HG03457 (cell line): ENCODE data around the gene TCF4.
A peak's percentile ranks its signal among the peaks of the same experiment; 100 is the strongest.

Experiments used
- ATAC-seq: cut with Tn5 transposase; IDR thresholded peaks from one replicate; pipeline ENCODE4 v1.9.1; 2021; ENCODE audit warnings: moderate number of reproducible peaks; ENCODE audit not compliant: unreplicated experiment

The TCF4 gene

DNA sequence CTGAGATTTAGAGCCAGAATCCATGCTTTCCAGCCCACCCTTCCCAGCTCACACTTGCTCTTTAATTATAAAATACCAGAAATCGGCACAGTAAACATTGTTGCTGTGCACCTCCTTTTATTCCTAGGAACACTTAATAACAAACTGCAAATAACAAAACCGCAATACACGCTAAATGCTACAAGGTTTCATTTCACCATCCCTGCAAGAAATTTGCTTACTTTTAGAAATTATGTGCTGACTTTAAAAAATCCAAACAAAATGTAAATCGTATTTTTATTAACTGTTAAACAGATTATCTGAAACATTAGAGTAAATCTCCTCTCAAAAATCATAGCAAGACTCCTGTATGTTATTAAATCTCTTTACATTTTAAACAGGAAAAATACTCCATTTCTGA lies 79.3 kb downstream of the TCF4 start:
- ATAC-seq: no peak

DNA sequence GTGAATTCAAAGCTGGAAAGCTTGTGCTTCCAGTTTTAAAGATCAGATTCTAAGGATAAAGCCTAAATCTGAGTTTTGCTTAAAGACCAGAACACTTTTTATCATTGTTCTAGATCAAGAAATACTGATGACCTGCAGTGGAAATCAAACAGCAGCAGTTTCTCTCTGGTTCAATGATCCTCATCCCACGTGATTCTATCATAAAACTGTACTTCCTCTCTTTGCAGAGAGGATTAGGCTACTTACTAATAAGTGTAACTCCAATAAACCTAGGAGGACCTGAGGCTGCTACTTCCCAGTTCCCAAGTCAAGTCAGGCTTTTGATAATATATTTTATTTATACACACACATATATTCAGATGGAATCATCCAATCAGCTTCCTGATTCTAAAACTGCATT lies 81.9 kb downstream of the TCF4 start:
- no peak for ATAC-seq

DNA sequence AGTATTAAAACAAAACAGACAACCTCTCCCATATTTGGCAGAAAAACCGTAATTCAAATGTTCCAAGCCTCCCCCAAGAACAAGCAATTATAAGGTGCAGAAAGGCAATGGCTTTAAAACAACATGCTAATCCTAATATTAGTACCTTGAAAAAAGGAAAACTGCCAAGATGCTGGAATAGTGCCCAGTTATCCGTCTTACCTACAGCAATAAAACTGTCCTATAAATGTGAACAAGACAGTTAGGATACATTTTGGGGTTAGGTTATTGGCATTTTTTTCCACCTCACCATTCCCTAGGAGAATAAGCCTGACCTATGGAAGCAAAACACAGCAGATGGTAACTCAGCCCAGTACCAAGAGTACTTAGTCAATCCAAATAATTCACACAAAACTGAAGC lies 83.2 kb downstream of the TCF4 start:
- ATAC-seq: no peak

DNA sequence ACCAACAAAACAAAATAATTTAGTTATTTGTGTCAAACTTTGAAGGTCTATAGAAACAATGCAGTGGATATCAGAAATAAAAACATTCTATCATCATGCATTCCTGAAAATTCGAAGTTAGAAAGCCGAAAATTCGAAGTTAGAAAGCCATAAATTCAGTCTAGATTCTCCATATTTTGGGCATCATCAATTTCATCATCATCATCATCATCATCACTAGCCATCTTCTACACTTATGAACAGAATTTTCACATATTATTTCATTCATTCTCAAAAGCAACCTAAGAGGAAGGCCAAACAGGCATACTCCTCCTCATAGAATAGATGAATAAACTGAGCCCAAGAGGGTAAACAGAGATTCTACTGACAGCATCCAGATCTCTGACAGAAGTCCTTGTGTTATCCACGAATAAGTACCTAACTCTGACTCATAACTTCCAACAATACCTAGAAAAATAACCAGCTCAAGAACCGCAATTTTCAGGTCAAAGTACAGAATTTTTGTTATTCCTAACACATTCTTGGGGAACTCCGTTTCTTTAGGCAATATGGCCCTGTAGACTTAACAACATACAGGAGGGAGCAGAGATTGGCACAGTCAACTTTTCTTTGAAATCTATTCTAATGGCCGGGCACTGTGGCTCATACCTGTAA lies 84.7 kb downstream of the TCF4 start:
- no peak for ATAC-seq

DNA sequence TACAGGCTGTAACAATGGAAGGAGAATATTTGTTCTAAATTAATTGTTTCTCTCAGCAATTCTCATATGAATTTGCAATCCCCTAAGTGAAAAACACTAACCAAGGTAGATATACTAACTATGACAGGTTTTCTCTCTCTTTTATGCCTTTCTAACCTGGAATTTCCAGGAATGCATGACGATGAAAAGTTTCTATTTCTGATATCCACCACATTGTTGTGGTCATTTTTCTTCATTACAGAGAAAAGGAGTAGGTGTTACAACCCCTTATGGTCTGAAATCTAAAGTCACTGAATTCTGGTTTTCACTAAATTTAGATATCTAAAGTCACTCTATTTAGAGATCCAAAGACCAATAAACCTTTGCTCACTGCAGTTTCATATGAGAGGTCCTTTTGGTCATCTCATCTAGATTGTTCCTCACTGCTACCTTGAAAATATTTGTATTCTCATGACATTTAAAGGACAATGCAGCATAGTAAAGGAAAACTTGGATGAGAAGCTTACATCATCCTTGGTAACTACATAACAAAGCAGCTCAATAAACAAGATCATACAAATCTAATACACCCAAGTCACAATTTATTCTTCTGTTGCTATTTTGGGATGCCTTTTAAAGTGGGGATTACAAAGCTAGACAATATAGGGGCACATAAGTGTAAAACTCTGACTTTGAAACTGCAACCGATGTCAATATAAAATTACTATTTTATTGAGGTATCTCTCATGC lies 85.8 kb downstream of the TCF4 start:
- no peak for ATAC-seq

DNA sequence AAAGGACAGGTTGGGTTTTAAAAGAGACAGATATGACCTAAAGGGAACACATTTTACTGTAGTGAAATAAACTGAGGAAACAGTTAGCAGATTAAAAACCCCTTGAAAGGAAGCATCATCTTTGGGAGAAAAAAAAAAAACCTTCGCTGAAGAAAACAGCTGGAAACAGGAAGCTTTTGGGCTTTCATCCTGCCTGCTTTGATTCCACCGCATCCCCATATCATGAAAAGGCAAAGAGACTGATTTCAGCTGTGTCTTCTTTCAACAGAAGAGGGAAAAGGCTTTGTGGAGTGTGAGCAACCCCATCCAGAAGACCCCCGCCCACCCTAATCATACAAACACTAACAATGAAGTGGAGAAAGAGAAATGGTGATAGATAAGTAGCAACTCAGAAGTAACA lies 86.4 kb downstream of the TCF4 start:
- no peak for ATAC-seq

DNA sequence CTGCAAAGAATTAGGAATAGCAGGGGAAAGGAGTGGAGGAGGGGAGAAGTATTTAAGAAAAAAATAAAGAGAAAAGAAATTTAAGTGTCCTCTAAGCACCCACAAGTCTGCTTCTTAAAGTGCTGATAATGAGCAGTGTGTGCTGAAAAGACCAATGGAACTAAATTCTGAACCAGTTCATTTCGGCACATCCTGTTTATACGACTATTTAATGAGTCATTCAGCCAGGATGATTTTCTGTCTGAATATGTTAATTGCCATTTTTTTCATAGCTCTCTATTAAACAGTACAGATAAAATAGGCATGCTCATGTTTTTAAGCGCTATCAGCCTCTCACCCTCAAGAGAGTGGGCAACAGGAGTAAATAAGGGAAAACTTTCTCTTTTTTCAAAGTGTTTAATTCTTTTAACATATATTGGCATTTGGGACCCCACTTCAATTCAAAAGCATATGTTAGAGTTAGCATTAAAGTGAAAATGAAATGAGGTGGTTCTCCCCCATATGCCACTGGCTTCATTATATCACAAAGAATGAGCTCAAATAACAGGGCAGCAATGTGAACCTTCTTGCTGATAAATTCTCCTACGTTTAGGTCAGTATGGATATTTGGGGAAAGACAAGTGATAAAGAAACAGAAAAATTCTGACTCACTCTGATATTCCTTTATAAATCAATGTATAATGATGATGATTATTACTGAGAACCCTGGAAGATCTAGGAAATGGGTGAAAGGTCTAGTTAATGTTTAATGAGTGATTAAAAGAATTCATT lies 87.5 kb downstream of the TCF4 start:
- ATAC-seq: no peak

DNA sequence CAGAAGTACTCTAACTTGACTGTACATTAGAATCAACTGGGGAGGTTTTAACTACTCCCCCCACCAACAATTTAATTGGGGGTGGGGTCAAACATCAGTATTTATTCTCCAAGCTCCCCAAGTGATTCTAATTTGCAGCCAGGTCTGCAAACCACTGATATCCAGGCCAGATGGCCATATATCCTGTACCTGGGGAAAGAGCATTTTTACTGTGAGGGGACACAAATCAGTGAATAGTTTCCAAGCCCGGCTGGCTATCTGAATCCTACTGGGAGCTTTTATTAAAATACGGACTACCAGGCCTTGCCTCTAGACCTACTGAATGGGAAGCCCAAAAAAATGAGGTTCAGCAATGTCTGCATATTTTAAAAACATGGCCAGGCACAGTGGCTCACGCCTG lies 88.5 kb downstream of the TCF4 start:
- ATAC-seq: no peak

DNA sequence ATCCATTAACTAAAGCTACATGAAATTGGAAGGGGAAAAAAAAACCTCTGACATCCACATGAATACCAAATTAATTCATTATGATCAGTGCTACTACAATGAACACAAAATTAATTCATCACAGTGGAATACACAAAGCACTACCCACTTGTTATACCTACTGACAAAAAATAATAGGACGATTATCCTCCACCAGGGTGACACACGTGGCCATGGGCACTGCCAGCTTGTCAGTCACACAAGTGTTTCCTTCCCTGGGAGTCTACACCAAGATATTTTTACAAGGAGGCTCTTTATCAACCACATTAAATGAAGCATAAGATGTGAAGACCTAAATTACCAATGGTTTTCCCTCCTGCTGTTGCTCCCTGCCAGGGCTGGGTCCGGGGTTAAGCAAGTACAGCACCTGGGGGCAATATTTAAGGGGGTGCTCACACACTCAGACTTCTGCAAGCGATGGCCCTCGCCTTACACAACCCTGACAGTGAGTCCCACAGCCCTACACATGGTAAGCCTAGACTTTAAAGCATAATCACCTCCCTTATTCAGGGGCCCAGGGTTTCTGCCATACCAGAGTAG lies 90.1 kb downstream of the TCF4 start:
- no peak for ATAC-seq

DNA sequence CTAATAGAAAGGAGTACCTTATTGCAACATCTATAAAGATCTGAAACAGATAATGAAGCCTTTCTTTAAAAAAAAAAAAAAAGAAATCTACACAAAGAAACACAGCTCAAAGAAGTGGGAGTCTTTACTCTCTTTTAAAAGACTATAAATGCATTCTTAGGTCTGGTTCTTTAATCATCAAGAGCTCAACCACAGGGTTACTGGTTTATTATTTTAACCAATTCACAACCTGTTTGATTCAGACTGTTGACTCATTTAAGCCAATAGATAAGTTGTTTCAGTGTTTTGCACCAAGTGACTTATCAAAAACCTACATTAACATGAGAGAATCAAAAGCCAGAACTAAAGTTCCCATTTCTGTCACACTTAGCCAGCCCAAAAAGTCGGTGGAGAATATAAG lies 93.1 kb downstream of the TCF4 start:
- ATAC-seq: no peak

DNA sequence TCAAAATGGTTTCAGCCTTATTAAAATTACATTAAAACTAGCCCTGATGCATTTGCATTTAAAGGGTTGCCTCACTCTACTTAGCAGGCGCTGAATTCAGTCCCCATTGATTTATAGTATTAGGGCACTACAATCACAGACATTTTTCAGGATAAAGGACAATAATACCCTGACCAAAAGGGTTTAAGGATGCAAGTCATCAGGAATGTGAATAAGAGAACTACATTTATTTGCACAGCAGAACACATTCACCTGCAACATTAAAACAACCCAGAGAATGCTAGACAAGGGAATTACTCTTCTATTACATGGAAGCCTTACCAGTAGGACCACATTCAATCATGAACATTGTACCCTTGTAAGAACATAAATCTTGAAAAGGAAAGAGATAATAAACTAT lies 93.6 kb downstream of the TCF4 start:
- ATAC-seq: no peak

DNA sequence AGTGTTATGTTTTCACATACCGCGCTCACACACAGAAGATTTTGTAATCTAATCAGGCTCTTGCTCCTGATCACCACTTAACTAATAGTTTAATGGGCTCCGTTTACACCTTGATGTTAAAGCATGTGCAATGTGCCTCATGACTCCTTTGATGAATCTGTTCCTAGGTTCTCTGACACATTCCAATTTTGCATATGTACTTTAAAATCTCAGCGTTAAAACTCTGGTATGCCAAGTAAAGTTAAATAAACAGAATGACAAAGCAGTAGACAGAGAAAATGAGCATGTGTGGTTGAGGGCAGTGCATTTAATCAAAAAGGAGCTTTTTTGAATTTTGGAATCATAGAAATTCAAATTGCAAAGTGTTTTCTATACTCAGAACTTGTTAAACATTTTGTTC lies 96.4 kb downstream of the TCF4 start:
- ATAC-seq: no peak

DNA sequence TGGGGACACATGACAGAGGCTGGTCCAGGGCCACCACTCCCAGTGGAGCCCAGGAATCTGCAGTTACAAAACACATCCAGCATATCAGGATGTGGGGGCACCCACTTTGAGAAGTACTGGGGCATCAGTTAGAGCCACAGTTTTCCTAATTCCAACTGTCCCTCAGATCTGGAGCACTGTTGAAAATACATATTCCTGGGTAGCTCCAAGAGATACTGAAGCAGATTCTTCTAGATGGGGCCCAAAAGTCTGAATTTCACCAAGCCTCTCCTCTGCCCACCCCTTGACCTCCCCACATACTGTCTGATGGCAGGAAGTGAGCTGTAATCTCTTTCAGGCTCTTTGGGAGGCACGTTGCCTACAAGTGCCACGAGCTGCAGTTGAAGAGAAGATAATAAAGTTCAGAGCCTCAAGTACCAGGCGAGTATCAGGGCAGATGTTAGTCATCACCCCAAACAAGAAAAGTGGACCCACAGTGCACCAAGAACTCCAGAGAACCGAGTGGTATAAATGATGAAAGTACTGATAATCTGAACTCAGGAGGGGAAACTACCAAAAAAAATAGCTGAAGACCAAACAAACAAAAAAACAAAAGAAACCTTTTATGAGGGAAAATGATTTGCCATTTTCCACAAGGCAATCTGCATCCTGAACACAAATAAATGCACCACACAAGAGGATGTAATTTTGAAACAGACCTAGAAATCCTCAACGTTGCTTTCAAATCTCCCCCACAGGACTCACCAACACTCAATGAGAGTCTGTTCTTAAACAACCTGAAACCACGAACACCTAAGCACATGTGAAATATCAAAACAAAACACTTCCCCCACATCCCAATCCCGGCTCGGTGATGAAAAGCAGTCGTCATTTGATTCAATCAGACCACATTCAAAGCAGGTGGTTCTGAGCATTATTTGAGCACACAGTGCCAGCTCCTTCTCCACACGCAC lies 98.7 kb downstream of the TCF4 start:
- ATAC-seq: peak; percentile 73

DNA sequence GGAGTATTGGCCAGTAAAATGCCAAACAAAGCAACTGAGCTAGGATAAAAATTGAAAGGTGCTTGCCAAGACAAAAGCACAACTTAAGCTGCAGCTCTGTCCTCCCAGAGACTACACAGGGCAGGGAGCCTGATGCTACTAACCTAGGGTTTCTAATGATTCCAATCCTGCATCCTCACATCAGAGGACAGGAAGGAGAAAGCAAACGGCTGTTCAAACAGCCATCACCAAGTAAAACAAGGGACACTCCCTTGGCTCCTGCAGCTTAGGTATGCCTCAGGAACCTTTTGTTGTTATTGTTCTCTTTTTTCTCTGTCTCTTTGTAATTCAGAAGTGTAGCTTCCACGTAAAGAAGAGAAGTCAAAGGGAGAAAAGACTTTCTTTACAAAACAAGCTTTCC lies 99.5 kb downstream of the TCF4 start:
- ATAC-seq: no peak

DNA sequence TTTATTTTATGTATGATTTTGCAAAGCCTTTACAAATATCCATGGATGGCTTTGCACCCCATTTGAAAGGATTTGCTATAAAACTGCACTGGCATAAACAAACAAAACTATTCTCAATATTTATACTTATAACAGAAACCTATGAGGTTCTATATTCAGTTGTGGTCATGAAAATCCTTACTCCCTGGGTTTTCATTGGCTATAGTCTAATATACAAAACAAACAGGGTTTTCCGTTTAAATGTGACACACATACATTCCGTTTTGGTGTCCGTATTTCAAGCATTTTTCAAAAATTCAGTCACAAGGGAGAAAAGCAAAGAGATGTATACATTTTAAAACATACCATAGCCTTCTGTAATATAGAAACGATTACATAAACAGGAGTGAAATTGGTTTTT lies 100.0 kb downstream of the TCF4 start:
- no peak for ATAC-seq

DNA sequence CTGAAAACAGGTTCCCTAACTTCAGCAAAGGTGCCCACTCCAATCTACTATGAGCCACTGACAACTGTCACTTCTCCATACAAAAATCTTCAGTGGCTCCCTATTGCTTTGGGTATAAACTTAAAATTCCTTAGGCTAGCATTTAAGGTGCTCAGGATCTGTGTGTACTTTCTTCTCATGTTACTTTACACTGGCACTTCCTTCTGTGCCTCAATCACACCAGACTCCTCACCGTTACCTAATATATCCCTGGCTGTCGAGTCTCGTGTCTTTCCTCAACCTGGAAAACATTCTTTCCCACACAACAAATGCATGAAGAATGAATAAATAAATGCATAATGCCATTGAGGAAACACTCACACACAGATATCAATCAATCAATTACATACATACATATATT lies 101.1 kb downstream of the TCF4 start:
- no peak for ATAC-seq

DNA sequence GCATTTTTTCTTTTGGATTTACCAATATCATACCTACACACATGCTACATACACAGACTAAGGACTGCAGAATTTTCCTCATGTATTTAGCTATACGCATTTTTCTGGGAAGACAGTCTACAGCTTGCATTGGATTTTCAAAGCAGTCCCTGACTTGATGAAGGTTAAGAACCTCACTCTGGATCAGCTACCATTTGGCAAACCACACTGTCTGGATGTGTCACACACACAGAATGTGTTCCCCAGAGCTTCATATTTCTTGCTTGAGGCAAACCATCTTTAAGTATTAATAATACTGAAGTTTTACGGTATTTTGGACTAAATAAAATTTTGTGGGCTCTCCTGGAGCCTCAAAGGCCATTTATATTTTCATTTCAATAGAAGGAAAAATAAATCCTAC lies 102.3 kb downstream of the TCF4 start:
- ATAC-seq: no peak

DNA sequence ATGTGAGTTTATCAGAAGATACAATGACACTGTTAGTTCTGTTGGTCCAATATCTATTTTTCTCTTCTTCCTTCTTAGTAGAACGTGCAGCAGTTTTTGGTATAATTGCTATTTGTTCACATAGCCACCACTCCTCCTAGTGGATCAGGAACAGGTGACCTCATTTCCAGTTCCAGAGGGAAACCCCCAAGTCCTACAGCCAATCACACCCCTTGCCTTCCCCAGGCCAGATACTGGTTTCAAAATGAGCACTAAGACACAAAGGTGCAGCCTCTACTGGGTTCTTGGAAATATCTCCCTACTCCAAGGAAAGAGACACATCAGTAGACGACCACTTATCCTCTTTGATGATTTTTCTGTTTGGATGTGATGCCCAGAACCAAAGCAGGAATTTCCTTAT lies 103.2 kb downstream of the TCF4 start:
- ATAC-seq: no peak

DNA sequence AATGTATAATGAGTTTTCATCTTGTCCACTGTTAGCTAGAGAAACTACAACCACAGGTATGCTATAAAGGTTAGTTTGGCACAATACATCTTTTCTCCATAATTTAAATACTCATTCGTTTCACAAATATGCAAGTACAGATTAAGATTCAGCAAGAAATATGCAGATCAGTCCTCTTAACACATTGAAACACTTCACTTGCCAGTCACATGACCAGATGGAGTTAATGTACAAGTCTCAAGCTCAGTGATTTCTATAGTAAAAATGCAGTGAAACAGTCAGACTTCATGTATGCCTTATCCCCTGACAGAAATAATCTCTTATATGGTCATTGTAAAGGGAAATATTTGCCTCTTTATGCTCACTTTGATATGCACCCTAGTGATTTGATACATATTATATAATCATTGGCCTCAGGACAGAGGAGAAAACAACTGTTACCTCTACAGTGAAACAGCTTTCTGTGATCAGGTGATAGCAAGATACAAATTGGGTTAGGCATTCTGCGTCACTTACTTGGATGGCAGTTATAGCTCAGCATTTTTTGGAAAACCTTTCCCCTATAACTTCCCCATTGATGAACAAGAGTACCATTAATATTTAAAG lies 104.6 kb downstream of the TCF4 start:
- no peak for ATAC-seq

DNA sequence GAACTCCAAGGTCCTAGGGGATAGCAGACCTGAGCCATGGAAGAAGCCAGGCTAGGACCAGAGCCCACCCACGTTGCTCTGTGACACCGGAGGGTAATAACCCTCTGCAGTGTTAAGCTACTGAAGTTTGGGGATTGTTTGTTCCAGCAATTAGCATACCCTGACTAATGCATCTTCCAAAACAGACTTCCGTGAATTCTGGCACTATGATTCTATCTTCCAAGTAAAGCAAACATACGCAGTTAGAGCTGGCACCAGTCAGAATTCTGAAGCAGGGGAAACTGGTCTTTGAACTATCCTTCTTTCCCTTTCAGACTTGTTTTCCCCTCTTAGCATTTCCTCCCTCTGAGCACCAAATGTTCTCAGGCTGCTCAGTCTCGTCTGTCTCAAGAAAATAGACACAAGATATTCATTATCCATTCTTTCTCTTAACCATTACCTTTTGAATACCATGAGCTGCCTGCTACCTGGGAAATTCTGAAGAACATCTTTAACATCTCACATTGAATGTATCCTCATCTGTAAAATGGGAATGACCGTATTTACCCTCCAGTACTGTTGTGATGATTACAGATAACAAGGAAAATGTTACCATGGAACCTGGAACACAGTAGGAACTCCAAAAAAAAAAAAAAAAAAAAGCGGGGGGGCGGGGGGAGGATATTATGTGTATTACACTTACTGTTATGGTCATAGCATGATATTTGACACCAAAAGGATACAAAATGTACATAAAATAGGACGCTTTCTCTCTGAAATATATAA lies 108.2 kb downstream of the TCF4 start:
- no peak for ATAC-seq
